HG03521 (cell line): ENCODE measurements around the gene ATG14.

ENCODE experiments used
- ATAC-seq: cut with Tn5 transposase; IDR thresholded peaks from one replicate; pipeline ENCODE4 v1.9.1; 2021; ENCODE audit warnings: mild to moderate bottlenecking, moderate library complexity; ENCODE audit not compliant: unreplicated experiment

Gene ATG14

DNA sequence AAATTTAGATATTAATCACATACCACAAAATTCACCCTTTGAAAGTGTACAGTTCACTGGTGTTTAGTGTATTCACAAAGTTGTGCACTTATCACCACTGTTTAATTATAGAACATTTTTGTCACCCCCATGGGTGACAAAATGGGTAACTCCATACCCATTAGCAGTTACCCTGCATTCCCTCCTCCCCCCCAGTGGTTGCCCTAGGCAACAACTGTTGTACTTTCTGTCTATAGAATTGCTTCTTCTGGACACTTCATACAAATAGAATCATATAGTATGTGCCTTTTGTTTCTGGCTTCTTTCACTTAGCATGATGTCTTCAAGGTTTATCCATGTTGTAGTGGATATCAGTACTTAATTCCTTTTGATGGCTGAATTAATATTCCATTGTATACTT, 87.7 kb downstream of the ATG14 start:
- ATAC-seq = no peak

DNA sequence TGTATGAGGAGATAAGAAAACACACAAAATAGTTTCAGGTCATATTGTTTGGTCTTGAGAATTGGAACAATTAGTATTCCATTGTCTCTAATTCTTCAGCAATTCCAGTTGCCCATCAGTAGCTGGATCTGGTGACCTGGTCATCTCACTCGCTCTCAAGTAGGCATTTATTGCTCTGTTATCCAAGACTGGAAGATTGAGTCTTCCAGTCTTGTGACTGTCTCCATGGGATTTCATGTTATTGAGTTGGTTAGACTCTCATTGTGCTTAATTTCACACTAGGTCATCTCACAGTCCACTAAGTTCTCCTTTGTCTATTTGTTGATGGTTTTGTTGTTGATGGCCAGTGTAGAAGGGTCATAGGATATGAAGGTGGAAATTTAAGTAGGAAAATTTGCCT, 92.9 kb downstream of the ATG14 start:
- no peak for ATAC-seq

DNA sequence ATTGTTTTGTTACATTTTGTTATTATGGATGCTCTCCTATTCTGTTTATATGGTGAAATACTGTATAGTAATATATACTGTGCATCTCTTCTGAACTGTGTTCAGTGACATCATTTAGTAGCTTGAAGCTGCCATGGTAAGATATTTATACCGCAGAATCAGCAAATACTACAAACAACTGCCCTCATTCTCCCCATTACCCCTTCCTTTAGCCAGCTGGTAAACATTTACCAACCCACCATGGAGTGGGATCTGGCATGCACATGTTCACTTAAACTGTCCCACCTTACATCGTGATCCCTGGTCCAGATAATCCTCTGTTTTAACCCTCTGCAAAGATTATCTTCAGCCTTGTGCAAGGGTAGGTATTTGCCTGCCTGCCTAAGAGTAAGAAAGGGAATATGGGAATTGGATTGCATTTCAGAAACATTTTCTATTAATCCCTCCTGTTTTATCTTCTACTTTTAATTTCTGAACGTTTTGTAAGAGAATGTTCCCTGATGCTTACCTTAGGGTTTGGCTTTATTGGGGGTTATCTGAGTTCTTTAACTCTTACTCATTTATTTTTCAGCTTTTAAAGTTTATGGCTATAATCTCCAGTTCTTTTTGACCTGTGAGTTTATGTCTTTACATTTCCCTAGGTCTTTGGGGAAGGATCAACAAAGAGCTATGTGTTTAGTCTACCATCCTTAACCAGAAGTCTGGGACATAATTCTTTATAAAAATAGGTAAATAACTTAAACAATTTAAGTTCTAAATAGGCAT, 93.9 kb downstream of the ATG14 start:
- no peak for ATAC-seq

DNA sequence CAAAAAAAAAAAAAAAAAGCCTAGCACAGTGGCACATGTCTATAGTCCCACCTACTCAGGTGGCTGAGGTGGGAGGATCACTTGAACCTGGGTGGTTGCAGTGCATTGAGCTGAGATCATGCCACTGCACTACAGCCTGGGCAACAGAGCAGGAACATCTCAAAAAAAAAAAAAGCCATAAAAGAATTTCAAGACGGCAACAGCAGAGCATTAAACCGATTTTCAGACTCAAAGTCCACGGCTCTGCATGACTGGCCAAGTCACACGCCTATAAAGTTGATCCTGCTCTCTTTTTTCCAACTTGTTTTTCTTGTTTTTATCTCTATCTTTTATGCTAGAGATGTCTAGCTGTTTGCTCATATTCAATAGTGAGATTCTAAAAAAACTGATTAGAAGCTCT, 95.1 kb downstream of the ATG14 start:
- ATAC-seq = no peak
